ENCODE data around the gene OR2T2.
"Not testable (repeated sequence)": the region's sequence is repeated elsewhere in the genome, so short reads cannot be mapped to it uniquely, and the experiment has no call there.

GRCh38 chr1:248448409-248449074, 3.1 kb downstream of the OR2T2 start:
- TF ChIP-seq YY1 (IDR thresholded peaks at IDR 0.05; ENCODE audit: insufficient read depth, insufficient read length); ZNF274 (IDR thresholded peaks at IDR 0.05; ENCODE audit: low read depth, low read length); SUZ12 (IDR thresholded peaks at IDR 0.05; ENCODE audit: extremely low read depth, insufficient read depth, insufficient read length): not testable (repeated sequence)

Measured in NT2/D1 (cell line).